ENCODE measurements around the gene AP5Z1.

AP5Z1 gene

DNA sequence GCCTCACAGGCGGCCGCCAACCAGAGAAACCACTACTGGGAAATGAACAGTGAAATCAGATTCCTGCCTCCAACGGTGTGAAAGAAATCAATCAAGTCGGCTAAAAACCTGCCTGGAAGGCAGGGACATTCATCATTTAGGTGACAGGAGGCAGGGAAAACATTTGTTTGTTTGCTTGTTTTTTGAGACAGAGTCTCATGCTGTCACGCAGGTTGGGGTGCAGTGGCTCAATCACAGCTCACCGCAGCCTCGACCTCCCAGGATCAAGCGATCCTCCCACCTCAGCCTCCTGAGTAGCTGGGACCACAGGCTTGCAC is 30.5 kb downstream of the AP5Z1 start:
- Histone ChIP-seq H3K36me3 (ENCODE audit: control insufficient read depth, insufficient read depth, low read length) (no peaks in the 10 kb centered on the region), H3K4me3 (replicated peaks; ENCODE audit: low read depth, low read length) (no peak overlapping the region), H3K27me3 (replicated peaks; ENCODE audit: control insufficient read depth, insufficient read depth, low read length) (no peaks in the 10 kb centered on the region)
- no peak for DNase-seq (ENCODE audit: extremely low read depth, insufficient read length)
- TF ChIP-seq, protein P1, sequence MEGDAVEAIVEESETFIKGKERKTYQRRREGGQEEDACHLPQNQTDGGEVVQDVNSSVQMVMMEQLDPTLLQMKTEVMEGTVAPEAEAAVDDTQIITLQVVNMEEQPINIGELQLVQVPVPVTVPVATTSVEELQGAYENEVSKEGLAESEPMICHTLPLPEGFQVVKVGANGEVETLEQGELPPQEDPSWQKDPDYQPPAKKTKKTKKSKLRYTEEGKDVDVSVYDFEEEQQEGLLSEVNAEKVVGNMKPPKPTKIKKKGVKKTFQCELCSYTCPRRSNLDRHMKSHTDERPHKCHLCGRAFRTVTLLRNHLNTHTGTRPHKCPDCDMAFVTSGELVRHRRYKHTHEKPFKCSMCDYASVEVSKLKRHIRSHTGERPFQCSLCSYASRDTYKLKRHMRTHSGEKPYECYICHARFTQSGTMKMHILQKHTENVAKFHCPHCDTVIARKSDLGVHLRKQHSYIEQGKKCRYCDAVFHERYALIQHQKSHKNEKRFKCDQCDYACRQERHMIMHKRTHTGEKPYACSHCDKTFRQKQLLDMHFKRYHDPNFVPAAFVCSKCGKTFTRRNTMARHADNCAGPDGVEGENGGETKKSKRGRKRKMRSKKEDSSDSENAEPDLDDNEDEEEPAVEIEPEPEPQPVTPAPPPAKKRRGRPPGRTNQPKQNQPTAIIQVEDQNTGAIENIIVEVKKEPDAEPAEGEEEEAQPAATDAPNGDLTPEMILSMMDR (IDR thresholded peaks at IDR 0.05; ENCODE audit: insufficient read depth, low read length, poor library complexity, severe bottlenecking) = no peak

DNA sequence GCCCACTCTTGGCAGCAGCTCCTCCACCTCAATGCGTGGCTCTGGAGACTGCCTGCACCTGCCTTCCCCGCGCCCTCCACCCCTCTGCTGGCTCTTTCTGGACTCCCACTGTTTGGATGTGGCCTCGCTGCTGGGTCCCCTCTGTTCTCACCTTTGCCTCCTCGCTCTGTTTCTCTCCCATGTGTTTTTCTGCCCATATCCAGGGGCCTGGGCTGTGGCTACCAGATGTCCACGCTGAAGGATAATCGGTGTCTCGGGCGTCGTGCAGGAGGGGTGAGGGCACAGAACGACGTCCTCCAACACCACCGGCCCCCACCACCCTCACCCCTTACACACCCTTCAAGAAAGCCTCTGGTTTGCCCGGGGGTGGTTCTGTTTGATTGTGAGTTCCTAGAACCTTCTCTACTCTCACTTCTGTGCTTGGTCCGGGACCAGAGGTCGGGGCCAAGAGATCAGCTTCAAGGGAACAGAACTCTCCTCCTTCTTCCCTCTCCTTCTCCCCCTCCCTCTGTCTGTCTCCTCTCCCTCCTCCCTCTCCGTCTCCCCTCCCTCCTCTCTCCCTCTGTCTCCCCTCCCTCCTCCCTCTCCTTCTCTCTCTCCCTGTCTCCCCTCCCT is 31.7 kb downstream of the AP5Z1 start:
- Histone ChIP-seq H3K4me3 (replicated peaks; ENCODE audit: low read depth, low read length) (no peak overlapping the region), H3K27me3 (replicated peaks; ENCODE audit: control insufficient read depth, insufficient read depth, low read length) (no peaks in the 10 kb centered on the region), H3K36me3 (ENCODE audit: control insufficient read depth, insufficient read depth, low read length) (no peaks in the 10 kb centered on the region)
- TF ChIP-seq, protein P1 (IDR thresholded peaks at IDR 0.05; ENCODE audit: insufficient read depth, low read length, poor library complexity, severe bottlenecking) = no peak
- no peak for DNase-seq (ENCODE audit: extremely low read depth, insufficient read length)

DNA sequence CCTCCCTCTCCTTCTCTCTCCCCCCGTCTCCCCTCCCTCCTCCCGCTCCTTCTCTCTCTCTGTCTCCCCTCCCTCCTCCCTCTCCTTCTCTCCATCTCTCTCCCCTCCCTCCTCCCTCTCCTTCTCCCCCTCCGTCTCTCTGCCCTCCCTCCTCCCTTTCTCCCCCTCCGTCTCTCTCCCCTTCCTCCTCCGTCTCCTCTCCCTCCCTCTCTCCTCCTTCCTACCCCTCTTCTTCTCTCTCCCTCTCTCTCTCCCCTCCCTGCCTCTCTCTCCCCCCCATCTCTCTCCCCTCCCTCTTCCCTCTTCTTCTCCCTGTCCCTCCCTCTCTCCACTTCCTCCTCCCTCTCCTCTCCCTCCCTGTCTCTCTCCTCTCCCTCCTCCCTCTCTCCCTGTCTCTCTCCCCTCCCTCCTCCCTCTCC is 32.2 kb downstream of the AP5Z1 start:
- Histone ChIP-seq H3K4me3 (replicated peaks; ENCODE audit: low read depth, low read length) (no peak overlapping the region), H3K27me3 (replicated peaks; ENCODE audit: control insufficient read depth, insufficient read depth, low read length) (no peaks in the 10 kb centered on the region), H3K36me3 (ENCODE audit: control insufficient read depth, insufficient read depth, low read length) (no peaks in the 10 kb centered on the region)
- DNase-seq (ENCODE audit: extremely low read depth, insufficient read length) = no peak
- TF ChIP-seq, protein P1 (IDR thresholded peaks at IDR 0.05; ENCODE audit: insufficient read depth, low read length, poor library complexity, severe bottlenecking) = no peak

DNA sequence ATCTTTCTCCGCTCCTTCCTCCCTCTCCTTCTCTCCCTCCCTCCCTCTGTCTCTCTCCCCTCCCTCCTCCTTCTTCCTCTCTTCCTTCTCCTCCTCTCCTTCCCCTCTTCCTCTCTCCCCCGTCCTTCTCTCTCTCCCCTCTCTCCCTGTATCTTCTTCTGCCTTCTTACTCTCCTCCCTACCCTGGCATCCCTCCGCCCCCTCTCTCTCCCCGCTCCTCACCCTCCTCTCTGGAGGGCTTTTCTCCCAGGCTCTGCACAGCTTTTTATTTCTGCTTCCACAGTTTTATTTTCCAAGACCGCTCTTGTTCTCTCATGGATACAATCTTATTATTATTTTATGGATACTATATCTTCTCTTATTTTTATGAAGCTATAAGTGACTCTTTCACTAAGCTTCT is 32.6 kb downstream of the AP5Z1 start:
- no peaks in the 10 kb centered on the region for H3K27me3 ChIP-seq (replicated peaks; ENCODE audit: control insufficient read depth, insufficient read depth, low read length)
- TF ChIP-seq, protein P1 (IDR thresholded peaks at IDR 0.05; ENCODE audit: insufficient read depth, low read length, poor library complexity, severe bottlenecking) = no peak
- DNase-seq (ENCODE audit: extremely low read depth, insufficient read length) = no peak
- H3K4me3 ChIP-seq (replicated peaks; ENCODE audit: low read depth, low read length) = no peak overlapping the region
- no peaks in the 10 kb centered on the region for H3K36me3 ChIP-seq (ENCODE audit: control insufficient read depth, insufficient read depth, low read length)

DNA sequence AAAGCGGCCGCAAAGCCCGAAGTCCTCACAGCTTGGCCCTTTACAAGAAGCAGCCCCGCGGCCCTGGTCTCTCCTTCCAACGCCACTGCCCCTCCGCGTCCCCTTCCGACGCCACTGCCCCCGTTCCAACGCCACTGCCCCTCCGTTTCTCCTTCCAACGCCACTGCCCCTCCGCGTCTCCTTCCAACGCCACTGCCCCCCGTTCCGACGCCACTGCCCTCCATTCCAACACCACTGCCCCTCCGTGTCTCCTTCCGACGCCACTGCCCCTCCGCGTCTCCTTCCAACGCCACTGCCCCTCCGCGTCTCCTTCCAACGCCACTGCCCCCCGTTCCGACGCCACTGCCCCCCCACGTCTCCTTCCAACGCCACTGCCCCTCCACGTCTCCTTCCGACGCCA is 33.1 kb downstream of the AP5Z1 start:
- no peaks in the 10 kb centered on the region for H3K27me3 ChIP-seq (replicated peaks; ENCODE audit: control insufficient read depth, insufficient read depth, low read length)
- H3K36me3 ChIP-seq (ENCODE audit: control insufficient read depth, insufficient read depth, low read length) = no peaks in the 10 kb centered on the region
- H3K4me3 ChIP-seq (replicated peaks; ENCODE audit: low read depth, low read length) = no peak overlapping the region
- TF ChIP-seq, protein P1 (IDR thresholded peaks at IDR 0.05; ENCODE audit: insufficient read depth, low read length, poor library complexity, severe bottlenecking) = no peak
- DNase-seq (ENCODE audit: extremely low read depth, insufficient read length) = no peak

DNA sequence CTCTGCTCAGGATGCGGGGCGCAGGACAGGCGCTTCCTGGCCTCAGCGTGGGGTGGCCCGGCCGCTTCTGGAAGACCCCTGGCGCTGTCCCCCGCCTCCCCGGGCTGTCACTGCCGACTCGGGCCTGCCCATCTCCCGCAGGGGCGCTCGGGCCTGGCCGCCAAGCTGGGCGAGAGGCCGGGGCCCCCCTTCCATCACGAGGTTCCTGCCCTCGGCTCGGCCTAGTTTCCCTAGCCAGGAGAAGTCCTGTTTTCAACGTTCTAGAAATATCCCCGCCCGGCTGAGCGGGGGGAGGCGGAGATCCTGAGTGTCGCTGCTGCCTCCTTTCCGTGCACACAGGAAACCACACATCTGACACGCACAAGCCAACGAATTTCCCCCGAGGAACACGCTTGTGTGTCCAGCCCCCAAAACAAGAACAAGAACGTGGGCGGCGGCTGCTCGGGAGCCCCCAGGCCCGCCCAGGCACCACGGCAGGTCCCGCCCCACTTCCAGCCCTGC is 33.7 kb downstream of the AP5Z1 start:
- TF ChIP-seq, protein P1 (IDR thresholded peaks at IDR 0.05; ENCODE audit: insufficient read depth, low read length, poor library complexity, severe bottlenecking) = no peak
- no peak for DNase-seq (ENCODE audit: extremely low read depth, insufficient read length)
- Histone ChIP-seq H3K4me3 (replicated peaks; ENCODE audit: low read depth, low read length) (peak overlapping the region; percentile 13; the same call in 1 of the 2 replicates), H3K36me3 (ENCODE audit: control insufficient read depth, insufficient read depth, low read length) (no peaks in the 10 kb centered on the region), H3K27me3 (replicated peaks; ENCODE audit: control insufficient read depth, insufficient read depth, low read length) (no peaks in the 10 kb centered on the region)
